GM12891 (cell line): ENCODE results near the gene TMEM106C.

Source experiments
- DNase-seq: peaks from one replicate; pipeline ENCODE4 v3.0.0; 2011; ENCODE audit warnings: low spot score; ENCODE audit not compliant: insufficient read length
- FAIRE-seq: peaks from 2 replicates; lab custom pipeline; 2011; peaks lifted over from hg19 to GRCh38; lab: Jason Lieb, UNC
- PAX5 ChIP-seq: IDR thresholded peaks from 2 replicates; pipeline ENCODE4 v1.6.1; 2011; ENCODE audit warnings: low read length, moderate library complexity, mild to moderate bottlenecking; ENCODE audit not compliant: insufficient read depth, severe bottlenecking
- POLR2A ChIP-seq: IDR thresholded peaks from 2 replicates; pipeline ENCODE4 v1.6.1; 2011; ENCODE audit warnings: low read depth, low read length, control low read depth
- POLR2AphosphoS5 ChIP-seq: IDR thresholded peaks from 2 replicates; pipeline ENCODE4 v1.6.1; 2011; ENCODE audit warnings: low read depth, low read length, control low read depth
- POU2F2 ChIP-seq: IDR thresholded peaks from 2 replicates; pipeline ENCODE4 v1.6.1; 2011; ENCODE audit warnings: low read depth, mild to moderate bottlenecking, control low read depth, low read length, moderate library complexity
- SPI1 ChIP-seq: IDR thresholded peaks from 2 replicates; pipeline ENCODE4 v1.6.1; 2011; ENCODE audit warnings: low read depth, low read length, control low read depth
- TAF1 ChIP-seq: IDR thresholded peaks from 2 replicates; pipeline ENCODE4 v1.6.1; 2011; ENCODE audit warnings: low read depth, low read length, control low read depth

The TMEM106C gene

GRCh38 chr12:48002414-48002730, 39.0 kb downstream of the TMEM106C start:
- FAIRE-seq: no peak
- no peak for DNase-seq
- no peak for TF ChIP-seq TAF1
- TF ChIP-seq POU2F2: no peak
- no peak for TF ChIP-seq POLR2AphosphoS5
- TF ChIP-seq POLR2A: no peak
- TF ChIP-seq PAX5: no peak
- TF ChIP-seq SPI1: no peak

- FAIRE-seq (no peak), DNase-seq (no peak)
- TF ChIP-seq PAX5 (no peak), POLR2A (no peak), POLR2AphosphoS5 (no peak), TAF1 (no peak), SPI1 (no peak), POU2F2 (no peak)
Measured at GRCh38 chr12:48002773-48003218, 39.4 kb downstream of the TMEM106C start.

GRCh38 chr12:48003226-48004052, 40.0 kb downstream of the TMEM106C start:
- FAIRE-seq: peak; percentile 71
- TF ChIP-seq POLR2A (no peak), SPI1 (no peak)
- no peak for DNase-seq

GRCh38 chr12:48004053-48004941, 40.9 kb downstream of the TMEM106C start, which contains the start of gene COL2A1:
Gene COL2A1 (minus strand): TSS chr12:48004476. CDS start chr12:48004321, 155 bp downstream.
- FAIRE-seq: no peak
- DNase-seq: no peak
- no peak for TF ChIP-seq POLR2A
- no peak for TF ChIP-seq TAF1
- no peak for TF ChIP-seq PAX5
- no peak for TF ChIP-seq POU2F2
- TF ChIP-seq POLR2AphosphoS5: no peak
- TF ChIP-seq SPI1: no peak

GRCh38 chr12:48005001-48005749, 41.8 kb downstream of the TMEM106C start:
- DNase-seq (no peak), FAIRE-seq (no peak)
- TF ChIP-seq POLR2A (no peak), POLR2AphosphoS5 (no peak), TAF1 (no peak)

GRCh38 chr12:48005750-48006021, 42.3 kb downstream of the TMEM106C start:
- no peak for TF ChIP-seq POLR2AphosphoS5
- FAIRE-seq: no peak
- no peak for DNase-seq

- DNase-seq: no peak
- FAIRE-seq: no peak
- TF ChIP-seq SPI1 (no peak), POLR2AphosphoS5 (no peak)
Measured at GRCh38 chr12:48007206-48007605, 43.8 kb downstream of the TMEM106C start.

GRCh38 chr12:48008349-48008748, 45.0 kb downstream of the TMEM106C start:
- FAIRE-seq: no peak
- DNase-seq: no peak
- no peak for TF ChIP-seq PAX5
- no peak for TF ChIP-seq POLR2AphosphoS5
- TF ChIP-seq POLR2A: no peak
- no peak for TF ChIP-seq TAF1
- TF ChIP-seq POU2F2: no peak
- no peak for TF ChIP-seq SPI1

- TF ChIP-seq POU2F2 (no peak), POLR2AphosphoS5 (no peak), PAX5 (no peak), POLR2A (no peak), SPI1 (no peak), TAF1 (no peak)
- no peak for DNase-seq
- FAIRE-seq: no peak
Measured at GRCh38 chr12:48008950-48009349, 45.6 kb downstream of the TMEM106C start.

- TF ChIP-seq POU2F2 (no peak), POLR2AphosphoS5 (no peak), TAF1 (no peak), SPI1 (no peak), PAX5 (no peak), POLR2A (no peak)
- FAIRE-seq (no peak), DNase-seq (no peak)
Measured at GRCh38 chr12:48009471-48009870, 46.1 kb downstream of the TMEM106C start.
